GM12874 (cell line): ENCODE results near the gene MEOX1.

Experiments used
- CTCF ChIP-seq: IDR thresholded peaks from 2 replicates; pipeline ENCODE4 v1.5.1; 2011; ENCODE audit warnings: low read depth, mild to moderate bottlenecking, control low read depth, low read length, moderate library complexity; ENCODE audit not compliant: insufficient read depth

Gene MEOX1

GRCh38 chr17:43595466-43595865 is 66.3 kb downstream of the MEOX1 start:
- no peak for TF ChIP-seq CTCF

GRCh38 chr17:43591779-43592562 is 69.8 kb downstream of the MEOX1 start:
- no peak for TF ChIP-seq CTCF

GRCh38 chr17:43591001-43591400 is 70.7 kb downstream of the MEOX1 start:
- TF ChIP-seq CTCF: no peak
